Sigmoid colon (tissue), 7 donors: ENCODE data around the gene SLC17A7. TPM values are rescaled to one million over a fixed set of nuclear protein-coding genes. Genes with fewer than 3 reads are reported as not detected.

Experiments used
- DNase-seq: peaks from one replicate; pipeline ENCODE4 v3.0.0-alpha.2; 2019
- H3K27ac ChIP-seq, 4 donors: fragments of 200-600 bp; sonication (generic); one replicate each; pipeline ENCODE4 v1.5.1; 2016 to 2019; ENCODE audit warnings: mild to moderate bottlenecking in 1 of 4
- H3K27me3 ChIP-seq, 3 donors: fragments of 200-600 bp; sonication (generic); one replicate each; pipeline ENCODE4 v1.5.1; 2019; ENCODE audit warnings: mild to moderate bottlenecking in 1 of 3
- H3K36me3 ChIP-seq, 4 donors: fragments of 200-600 bp; sonication (generic); one replicate each; pipeline ENCODE4 v1.5.1; 2016 to 2019
- H3K4me1 ChIP-seq, 4 donors: fragments of 200-600 bp; sonication (generic); one replicate each; pipeline ENCODE4 v1.5.1; 2017 to 2019
- H3K4me3 ChIP-seq, 4 donors: fragments of 200-600 bp; sonication (generic); one replicate each; pipeline ENCODE4 v1.5.1; 2017 to 2019; ENCODE audit warnings: mild to moderate bottlenecking in 2 of 4, moderate library complexity in 1 of 4
- H3K9me3 ChIP-seq, 4 donors: fragments of 200-600 bp in 3 of 4; sonication (generic) in 3 of 4; one replicate each; pipeline versions ENCODE4 v1.5.1 to v1.6.1; 2013 to 2019
- CTCF ChIP-seq, 4 experiments: fragments of 450-650 bp in 3 of 4; fragments of 200-600 bp in 1 of 4; IDR thresholded peaks; one replicate each; pipeline ENCODE4 v1.5.1; 2016 to 2019; ENCODE audit warnings: antibody characterized with exemption in 4 of 4, mild to moderate bottlenecking in 3 of 4, moderate library complexity in 2 of 4
- EP300 ChIP-seq, 4 donors: sonication (generic); formaldehyde crosslinking; IDR thresholded peaks; one replicate each; pipeline ENCODE4 v1.6.1; 2017; ENCODE audit warnings: antibody characterized with exemption in 4 of 4
- POLR2A ChIP-seq, 2 donors: fragments of 450-650 bp; IDR thresholded peaks; one replicate each; pipeline ENCODE4 v1.6.1; 2016; ENCODE audit warnings: antibody characterized with exemption in 2 of 2, mild to moderate bottlenecking in 2 of 2, moderate library complexity in 2 of 2
- POLR2AphosphoS5 ChIP-seq, 4 donors: sonication (generic); formaldehyde crosslinking; IDR thresholded peaks; one replicate each; pipeline ENCODE4 v1.6.1; 2017; ENCODE audit warnings: antibody characterized with exemption in 4 of 4
- WGBS, 2 donors: extraction: QIAGEN DNeasy Blood & Tissue Kit; methylation state at CpG; one replicate each; pipeline ENCODE4 v1.1.7; 2013; 5-methylcytosine and 5-hydroxymethylcytosine counted together
- intact Hi-C: fragments of 100-400 bp; cut with DNase I; formaldehyde crosslinking; loops from one replicate; pipeline ENCODE4 v1.15.1; 2023
- polyA plus RNA-seq, 3 donors: library from polyadenylated mRNA; stranded (reverse); fragments of 200-250 nt; gene quantifications; one replicate each; pipeline ENCODE4 v1.2.3, GENCODE V29; 2013
- total RNA-seq, 4 donors: library from RNA; depleted of rRNA; stranded (reverse); fragments of >200 nt; gene quantifications; one replicate each; pipeline ENCODE4 v1.1.0, GENCODE V29; 2016
- donor health status: healthy with polysubstance abuse.
- donor health status: Bipolar disorder and iron deficiency.
- donor health status: healthy.

Gene SLC17A7
- total and polyA plus RNA-seq, 7 donors, result 0.23 to 1.8 (median 0.62) TPM; not detected in 1

- no peaks in the 10 kb centered on the region for H3K36me3 ChIP-seq
- TF ChIP-seq POLR2A (IDR thresholded peaks at IDR 0.05) (no peak), POLR2AphosphoS5 (IDR thresholded peaks at IDR 0.05) (no peak), EP300 (IDR thresholded peaks at IDR 0.05) (no peak), CTCF (IDR thresholded peaks at IDR 0.05) (no peak)
- H3K27me3 ChIP-seq, result peaks cover 6 to 47% (median 14%) of the 10 kb centered on the region in 3 donors
- H3K4me3 ChIP-seq, result no peak overlapping the region
- no peaks in the 10 kb centered on the region for H3K9me3 ChIP-seq
- intact Hi-C loops, result no loop called here
- DNase-seq, result no peak
- H3K4me1 ChIP-seq, result peaks cover 0 to 3% (median 0%) of the 10 kb centered on the region in 4 donors
- 29 to 53% methylated on average over 9 of the region's 9 CpGs for WGBS, 2 donors
- no peak overlapping the region for H3K27ac ChIP-seq
Observed at GRCh38 chr19:49390929-49391359, 50.4 kb downstream of the SLC17A7 start.

DNA sequence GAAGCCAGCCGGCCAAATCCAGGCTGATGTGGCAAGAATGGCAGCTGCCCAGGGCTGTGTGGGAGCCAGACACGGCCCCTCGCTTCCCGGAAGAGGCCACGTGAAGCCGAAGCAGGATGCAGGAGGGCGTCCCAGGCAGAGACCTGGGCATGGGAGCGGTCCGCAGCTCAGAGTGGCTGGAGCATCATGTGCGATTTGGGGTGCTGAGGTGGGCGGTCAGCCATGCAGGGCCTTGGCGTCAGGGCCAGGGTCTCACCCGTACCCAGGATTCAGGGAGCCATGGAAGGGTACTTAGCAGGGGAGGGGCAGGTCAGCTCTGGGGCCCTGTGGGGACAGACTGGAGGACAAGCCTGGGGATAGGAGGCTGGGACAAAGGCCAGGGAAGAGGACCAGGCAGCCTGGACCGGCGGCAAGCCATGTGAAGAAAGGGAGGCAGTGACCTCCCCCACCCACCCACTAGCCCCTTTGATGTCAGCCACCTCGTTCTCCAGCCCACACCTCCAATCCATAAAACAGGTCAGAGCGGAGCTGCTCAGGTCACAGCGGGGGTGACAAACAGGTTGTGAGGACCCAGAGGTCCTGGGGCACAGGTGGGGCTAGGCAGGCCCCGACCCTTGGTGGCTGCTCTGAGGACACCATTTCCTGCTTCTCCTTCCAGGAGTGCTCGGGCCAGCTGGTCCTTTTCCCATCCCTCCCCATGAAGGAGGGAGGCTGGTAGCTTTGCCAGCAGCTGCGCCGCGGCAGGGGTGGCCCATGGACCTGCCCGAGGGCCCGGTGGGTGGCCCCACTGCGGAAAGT, 51.0 kb downstream of the SLC17A7 start:
- H3K27ac ChIP-seq, result no peak overlapping the region
- 56 to 78% methylated on average over 26 of the region's 26 CpGs for WGBS, 2 donors
- no peak overlapping the region for H3K4me3 ChIP-seq
- intact Hi-C loops, result no loop called here
- TF ChIP-seq CTCF (IDR thresholded peaks at IDR 0.05) (no peak), POLR2AphosphoS5 (IDR thresholded peaks at IDR 0.05) (no peak), POLR2A (IDR thresholded peaks at IDR 0.05) (no peak), EP300 (IDR thresholded peaks at IDR 0.05) (no peak)
- no peaks in the 10 kb centered on the region for H3K9me3 ChIP-seq
- H3K36me3 ChIP-seq, result no peaks in the 10 kb centered on the region
- peaks cover 0 to 3% (median 0%) of the 10 kb centered on the region in 4 donors for H3K4me1 ChIP-seq
- no peak for DNase-seq
- H3K27me3 ChIP-seq, result peaks cover 6 to 45% (median 14%) of the 10 kb centered on the region in 3 donors

DNA sequence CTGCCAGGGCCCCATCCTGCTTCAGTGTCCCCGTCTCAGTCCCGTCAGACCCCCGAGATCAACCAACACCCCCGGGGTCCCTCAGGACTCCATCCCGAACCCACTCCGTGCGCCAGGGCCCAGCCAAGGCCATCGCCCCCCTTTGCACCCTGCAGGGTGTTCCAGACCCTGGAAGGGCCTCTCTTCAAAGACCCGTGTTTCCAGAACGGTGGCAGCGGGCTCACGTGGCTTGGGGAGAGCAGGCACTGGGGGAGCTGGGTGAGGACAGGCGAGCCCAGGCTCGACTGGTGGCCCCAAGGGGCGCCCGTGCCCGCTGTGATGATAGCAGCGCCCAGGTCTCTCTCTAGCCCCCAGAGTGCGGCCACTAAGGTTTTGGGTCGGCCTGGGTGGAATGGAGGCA, 51.9 kb downstream of the SLC17A7 start:
- WGBS, 2 donors, result 81 to 91% methylated on average over 20 of the region's 20 CpGs
- Histone ChIP-seq H3K27me3 (peaks cover 0 to 36% (median 7%) of the 10 kb centered on the region in 3 donors), H3K27ac (no peak overlapping the region), H3K9me3 (no peaks in the 10 kb centered on the region), H3K36me3 (no peaks in the 10 kb centered on the region), H3K4me1 (peaks cover 0 to 3% (median 0%) of the 10 kb centered on the region in 4 donors), H3K4me3 (no peak overlapping the region)
- intact Hi-C loops, result no loop called here
- no peak for TF ChIP-seq EP300 (IDR thresholded peaks at IDR 0.05)
- TF ChIP-seq POLR2AphosphoS5 (IDR thresholded peaks at IDR 0.05), result no peak
- no peak for DNase-seq

GRCh38 chr19:49387936-49388372, 53.4 kb downstream of the SLC17A7 start, which contains the start of gene KASH5:
Gene KASH5, plus strand, starts transcription at chr19:49388249. Its CDS starts 2,635 bp downstream, at chr19:49390884.
- intact Hi-C loops, result no loop called here
- H3K27me3 ChIP-seq, result peaks cover 0 to 29% (median 0%) of the 10 kb centered on the region in 3 donors
- H3K36me3 ChIP-seq, result no peaks in the 10 kb centered on the region
- DNase-seq, result peak; percentile 77
- H3K27ac ChIP-seq, result no peak within 1 kb of the TSS
- peaks cover 0 to 3% (median under 1%) of the 10 kb centered on the region in 4 donors for H3K9me3 ChIP-seq
- peak within 1 kb of the TSS in 2 of 4 donors; percentile 12 to 16 for H3K4me3 ChIP-seq
- no peak for TF ChIP-seq EP300 (IDR thresholded peaks at IDR 0.05)
- TF ChIP-seq CTCF (IDR thresholded peaks at IDR 0.05), result no peak
- no peak for TF ChIP-seq POLR2AphosphoS5 (IDR thresholded peaks at IDR 0.05)
- TF ChIP-seq POLR2A (IDR thresholded peaks at IDR 0.05), result no peak
- peaks cover 0 to 3% (median 0%) of the 10 kb centered on the region in 4 donors for H3K4me1 ChIP-seq
- WGBS, 2 donors, result 54 to 56% methylated on average over 40 of the region's 40 CpGs

DNA sequence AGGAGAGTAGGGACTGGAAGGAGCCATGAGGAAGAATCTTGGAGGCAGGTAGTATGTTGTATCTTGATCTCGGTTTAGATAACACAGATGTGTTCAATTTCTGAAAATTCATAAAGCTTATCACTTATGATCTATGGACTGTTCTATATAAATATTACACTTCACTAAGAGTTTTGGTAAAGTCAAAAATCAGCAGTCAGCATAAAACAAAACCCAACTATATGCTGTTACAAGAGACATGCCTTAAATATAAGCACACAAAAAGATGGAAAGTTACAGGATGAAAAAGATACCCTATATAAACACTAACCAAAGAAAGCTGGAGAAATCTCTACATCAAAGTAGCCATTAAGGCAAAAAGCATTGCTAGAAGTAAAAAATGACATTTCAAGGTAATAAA, 57.7 kb downstream of the SLC17A7 start:
- H3K9me3 ChIP-seq, result peaks cover 0 to 11% (median 3%) of the 10 kb centered on the region in 4 donors
- H3K4me1 ChIP-seq, result peaks cover 0 to 3% (median 0%) of the 10 kb centered on the region in 4 donors
- intact Hi-C loops, result no loop called here
- no peaks in the 10 kb centered on the region for H3K36me3 ChIP-seq
- WGBS, 2 donors, result 34 to 92% methylated on average over 1 of the region's 1 CpG
- H3K4me3 ChIP-seq, result no peak overlapping the region
- no peak for DNase-seq
- no peak overlapping the region for H3K27ac ChIP-seq
- peaks cover 0 to 13% (median 0%) of the 10 kb centered on the region in 3 donors for H3K27me3 ChIP-seq
- TF ChIP-seq POLR2A (IDR thresholded peaks at IDR 0.05), result no peak
- no peak for TF ChIP-seq EP300 (IDR thresholded peaks at IDR 0.05)
- no peak for TF ChIP-seq CTCF (IDR thresholded peaks at IDR 0.05)
- TF ChIP-seq POLR2AphosphoS5 (IDR thresholded peaks at IDR 0.05), result no peak
